Left ventricle myocardium superior (tissue), 1 donor: ENCODE data around the gene GRM6. TPM values are rescaled to one million over a fixed set of nuclear protein-coding genes. Genes with fewer than 3 reads are reported as not detected.

Experiments used
- ATAC-seq: fragments of 200-7000 bp; cut with Tn5 transposase; one replicate; pipeline ENCODE4 v1.9.1; 2020; ENCODE audit warnings: mild to moderate bottlenecking, moderate library complexity
- DNase-seq: peaks from one replicate; pipeline ENCODE4 v3.0.0-alpha.2; 2020
- intact Hi-C: fragments of 100-400 bp; cut with micrococcal nuclease; formaldehyde crosslinking; loops from one replicate; pipeline ENCODE4 v1.11.0; 2022
- long read RNA-seq: library from polyadenylated mRNA; unstranded; transcript quantifications from one replicate; pipeline ENCODE4 v2.0.0, GENCODE V29; 2021
- total RNA-seq: library from RNA; stranded (reverse); fragmentation: NEBNext Ultra II Directional; extraction: Animal tissue kit (Norgen Biotek cat#: 25700); gene quantifications from one replicate; pipeline ENCODE4 v1.2.1, GENCODE V29; 2021
- donor health status: DM: no; HTN: yes; CAD: no; lungs with severe emphysema.

GRM6 gene
- not detected for total RNA-seq
- long read RNA-seq = 0 reads

GRCh38 chr5:178994580-178995340 is at the start of gene GRM6:
Gene GRM6, minus strand, starts transcription at chr5:178995320. Its CDS starts 376 bp downstream, at chr5:178994944.
- intact Hi-C loops = no loop called here
- ATAC-seq (no peak), DNase-seq (no peak)

GRCh38 chr5:179044765-179045164 is 49.6 kb upstream of the GRM6 start:
- DNase-seq = no peak
- ATAC-seq = no peak
- intact Hi-C loops = no loop called here

GRCh38 chr5:179033004-179033580 is 38.0 kb upstream of the GRM6 start:
- intact Hi-C loops = no loop called here
- DNase-seq = no peak
- ATAC-seq = no peak

- peak; percentile 99 for ATAC-seq
- peak; percentile 96 for DNase-seq
- intact Hi-C loops = no loop called here
Observed at GRCh38 chr5:179023528-179024189, 28.5 kb upstream of the GRM6 start, which contains the start of gene ZNF879. Gene ZNF879, plus strand, starts transcription at chr5:179023804. Its CDS starts 1,201 bp downstream, at chr5:179025005.

GRCh38 chr5:179008667-179009066 is 13.5 kb upstream of the GRM6 start:
- DNase-seq (no peak), ATAC-seq (no peak)
- intact Hi-C loops = no loop called here

- intact Hi-C loops = no loop called here
- DNase-seq = no peak
- no peak for ATAC-seq
Observed at GRCh38 chr5:179006564-179006963, 11.4 kb upstream of the GRM6 start.

- DNase-seq = no peak
- ATAC-seq = no peak
- intact Hi-C loops = no loop called here
Observed at GRCh38 chr5:178998441-178998840, 3.3 kb upstream of the GRM6 start.

GRCh38 chr5:178997191-178997590 is 2.1 kb upstream of the GRM6 start:
- intact Hi-C loops = no loop called here
- no peak for ATAC-seq
- DNase-seq = no peak

- no peak for DNase-seq
- intact Hi-C loops = no loop called here
- ATAC-seq = no peak
Observed at GRCh38 chr5:178996156-178996555, 1.0 kb upstream of the GRM6 start.

- intact Hi-C loops = no loop called here
- ATAC-seq = no peak
Observed at GRCh38 chr5:178995341-178995690, 196 bp upstream of the GRM6 start.

GRCh38 chr5:178993955-178994579 is 1.1 kb downstream of the GRM6 start:
- intact Hi-C loops = no loop called here
- no peak for DNase-seq
- no peak for ATAC-seq

More at GRCh38 chr5:178995341-178995690, 196 bp upstream of the GRM6 start:
- DNase-seq = no peak

- no peak for ATAC-seq
- intact Hi-C loops = no loop called here
- no peak for DNase-seq
Observed at GRCh38 chr5:178993236-178993765, 1.8 kb downstream of the GRM6 start.

GRCh38 chr5:178992291-178992895 is 2.7 kb downstream of the GRM6 start:
- no peak for DNase-seq
- intact Hi-C loops = no loop called here
- no peak for ATAC-seq

- DNase-seq = no peak
- ATAC-seq = no peak
- intact Hi-C loops = no loop called here
Observed at GRCh38 chr5:178991190-178992145, 3.7 kb downstream of the GRM6 start.

- ATAC-seq = no peak
- DNase-seq = no peak
- intact Hi-C loops = no loop called here
Observed at GRCh38 chr5:178990491-178990890, 4.6 kb downstream of the GRM6 start.

GRCh38 chr5:178989311-178989710 is 5.8 kb downstream of the GRM6 start:
- DNase-seq (no peak), ATAC-seq (no peak)
- intact Hi-C loops = no loop called here

- DNase-seq (no peak), ATAC-seq (no peak)
Observed at GRCh38 chr5:178988436-178989220, 6.5 kb downstream of the GRM6 start.

More at GRCh38 chr5:178988436-178989220, 6.5 kb downstream of the GRM6 start:
- intact Hi-C loops = no loop called here
